Activated CD4-positive, CD25-positive, alpha-beta regulatory T cell treated with anti-CD3 and anti-CD28 coated beads, Interleukin-2, amount 50 U/mL, for 24 hours (primary cell): ENCODE results near the gene WDR13.
"Not testable (repeated sequence)": the region's sequence is repeated elsewhere in the genome, so short reads cannot be mapped to it uniquely, and the experiment has no call there.

Experiments used
- ATAC-seq, 2 donors: fragments of 150-1000 bp; cut with Tn5 transposase; one replicate each; pipeline ENCODE4 v1.10.0; 2021; ENCODE audit warnings: mild to moderate bottlenecking in 1 of 2, moderate library complexity in 1 of 2

The WDR13 gene

DNA sequence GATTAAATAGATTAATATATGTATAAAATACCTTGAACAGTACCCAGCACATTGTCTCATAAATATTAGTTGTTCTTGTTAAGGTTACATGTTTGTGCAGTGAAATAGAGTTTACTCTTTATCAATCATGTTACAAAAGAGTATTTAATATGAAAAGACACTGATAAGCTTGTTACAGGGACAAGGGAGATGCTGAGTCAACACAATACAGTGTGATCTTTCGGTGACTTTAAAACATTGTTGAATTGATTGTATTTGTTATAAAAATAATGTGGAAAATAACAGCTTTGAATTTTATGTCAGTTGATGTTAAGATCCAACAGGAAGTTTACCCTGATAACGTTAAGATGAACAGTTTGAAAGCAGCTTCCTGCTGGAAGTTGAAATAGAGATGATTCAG, 1.4 kb upstream of the WDR13 start:
- no peak for ATAC-seq

DNA sequence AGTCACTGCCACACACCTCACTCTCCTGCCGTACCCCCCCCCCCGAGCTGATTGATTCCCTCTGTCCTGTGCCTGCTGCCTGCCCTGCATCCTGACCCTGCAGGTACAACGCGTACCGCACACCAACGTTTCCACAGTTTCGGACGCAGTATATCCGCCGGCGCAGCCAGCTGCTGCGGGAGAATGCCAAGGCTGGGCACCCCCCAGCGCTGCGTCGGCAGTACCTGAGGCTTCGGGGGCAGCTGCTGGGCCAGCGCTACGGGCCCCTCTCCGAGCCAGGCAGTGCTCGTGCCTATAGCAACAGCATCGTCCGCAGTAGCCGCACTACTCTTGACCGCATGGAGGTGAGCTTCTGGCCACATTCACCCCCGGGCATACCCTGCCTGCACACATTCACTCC, 1.3 kb downstream of the WDR13 start:
- ATAC-seq: no peak

- no peak for ATAC-seq
These were observed 2.0 kb downstream of the WDR13 start for GRCh38 chrX:48599341-48599740.

DNA sequence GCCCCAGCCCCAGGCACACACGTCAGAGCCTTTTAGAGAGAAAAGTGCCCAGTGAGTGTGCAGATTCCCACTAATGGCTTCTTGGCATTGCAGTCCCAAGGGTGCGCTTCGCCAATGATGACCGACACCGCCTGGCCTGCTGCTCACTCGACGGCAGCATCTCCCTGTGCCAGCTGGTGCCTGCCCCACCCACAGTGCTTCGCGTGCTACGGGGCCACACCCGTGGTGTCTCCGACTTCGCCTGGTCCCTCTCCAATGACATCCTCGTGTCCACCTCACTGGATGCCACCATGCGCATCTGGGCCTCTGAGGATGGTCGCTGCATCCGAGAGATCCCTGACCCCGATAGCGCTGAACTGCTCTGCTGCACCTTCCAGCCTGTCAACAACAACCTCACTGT, 2.9 kb downstream of the WDR13 start:
- no peak for ATAC-seq

DNA sequence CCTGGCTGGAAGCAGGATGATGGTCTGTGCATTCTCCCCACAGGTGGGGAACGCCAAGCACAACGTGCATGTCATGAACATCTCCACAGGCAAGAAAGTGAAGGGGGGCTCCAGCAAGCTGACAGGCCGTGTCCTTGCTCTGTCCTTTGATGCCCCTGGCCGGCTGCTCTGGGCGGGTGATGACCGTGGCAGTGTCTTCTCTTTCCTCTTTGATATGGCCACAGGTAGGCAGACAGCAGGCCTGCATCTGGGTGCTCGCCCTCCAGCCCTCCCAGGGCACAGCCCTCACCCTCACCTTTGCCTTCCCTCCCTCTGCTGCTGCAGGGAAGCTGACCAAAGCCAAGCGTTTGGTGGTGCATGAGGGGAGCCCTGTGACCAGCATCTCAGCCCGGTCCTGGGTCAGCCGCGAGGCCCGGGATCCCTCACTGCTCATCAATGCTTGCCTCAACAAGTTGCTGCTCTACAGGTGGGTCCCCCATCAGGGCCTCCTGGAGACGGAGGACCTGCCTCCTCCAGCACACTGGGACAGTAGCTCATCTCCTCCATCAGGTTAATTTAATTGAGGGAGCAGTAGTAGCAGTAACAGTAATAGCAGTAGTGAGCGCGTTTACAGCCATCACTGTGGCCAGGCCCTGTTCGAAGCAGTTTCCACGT, 4.6 kb downstream of the WDR13 start:
- no peak for ATAC-seq

DNA sequence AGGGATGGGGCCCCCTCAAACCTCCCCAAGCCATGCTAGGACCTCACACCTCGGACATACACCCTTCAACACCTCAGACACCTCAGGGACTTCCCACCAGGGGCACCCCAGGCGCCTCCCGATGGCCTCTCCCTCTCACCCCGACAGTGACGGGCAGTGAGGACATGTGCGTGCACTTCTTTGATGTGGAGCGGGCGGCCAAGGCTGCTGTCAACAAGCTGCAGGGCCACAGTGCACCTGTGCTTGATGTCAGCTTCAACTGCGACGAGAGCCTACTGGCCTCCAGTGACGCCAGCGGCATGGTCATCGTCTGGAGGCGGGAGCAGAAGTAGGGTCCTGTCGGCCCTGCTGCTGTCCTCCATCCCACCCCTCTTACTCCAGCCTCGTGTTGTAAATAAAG, 7.4 kb downstream of the WDR13 start:
- ATAC-seq: no peak

GRCh38 chrX:48606091-48606490, 8.8 kb downstream of the WDR13 start:
- ATAC-seq: no peak

DNA sequence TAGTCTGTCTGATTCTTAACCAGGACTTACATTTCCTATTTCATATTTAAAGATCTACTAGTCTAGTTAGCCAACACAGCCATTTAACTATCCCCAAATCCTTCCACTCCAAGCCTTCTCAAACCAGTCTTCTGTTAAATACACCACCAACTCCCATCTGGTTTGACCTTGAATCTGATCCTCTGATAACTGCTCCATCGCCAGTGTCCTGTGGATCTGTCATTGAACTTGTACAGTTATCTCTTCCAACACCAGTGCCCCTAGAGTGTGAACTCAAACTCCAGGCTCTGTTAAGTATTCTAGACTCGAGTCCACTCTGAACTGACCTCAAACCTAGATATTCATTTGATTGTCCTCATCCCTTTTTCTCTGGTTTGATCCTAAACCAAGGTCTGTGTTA, 14.4 kb downstream of the WDR13 start:
- ATAC-seq: no peak

GRCh38 chrX:48613502-48614160, 16.3 kb downstream of the WDR13 start:
- ATAC-seq: no peak

DNA sequence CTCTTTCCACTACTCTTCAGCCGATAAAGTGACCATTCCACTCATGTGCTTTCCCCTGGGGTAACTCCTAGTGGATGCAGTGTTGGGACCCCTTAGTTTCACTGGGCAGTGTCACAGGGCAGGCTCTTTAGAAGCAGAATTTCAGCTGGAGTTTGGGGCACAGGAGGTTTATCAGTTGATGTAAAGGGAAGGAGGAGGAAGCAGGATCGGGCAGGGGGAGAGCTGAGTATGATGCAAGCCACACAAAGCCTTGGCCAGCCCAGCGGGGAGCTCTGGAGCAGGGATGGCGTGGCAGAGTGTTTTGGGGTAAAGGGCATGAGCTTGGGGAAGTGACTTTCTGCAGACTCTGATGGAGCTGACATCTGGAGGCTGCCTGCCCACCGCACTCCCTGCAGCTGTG, 19.3 kb downstream of the WDR13 start:
- no peak for ATAC-seq

DNA sequence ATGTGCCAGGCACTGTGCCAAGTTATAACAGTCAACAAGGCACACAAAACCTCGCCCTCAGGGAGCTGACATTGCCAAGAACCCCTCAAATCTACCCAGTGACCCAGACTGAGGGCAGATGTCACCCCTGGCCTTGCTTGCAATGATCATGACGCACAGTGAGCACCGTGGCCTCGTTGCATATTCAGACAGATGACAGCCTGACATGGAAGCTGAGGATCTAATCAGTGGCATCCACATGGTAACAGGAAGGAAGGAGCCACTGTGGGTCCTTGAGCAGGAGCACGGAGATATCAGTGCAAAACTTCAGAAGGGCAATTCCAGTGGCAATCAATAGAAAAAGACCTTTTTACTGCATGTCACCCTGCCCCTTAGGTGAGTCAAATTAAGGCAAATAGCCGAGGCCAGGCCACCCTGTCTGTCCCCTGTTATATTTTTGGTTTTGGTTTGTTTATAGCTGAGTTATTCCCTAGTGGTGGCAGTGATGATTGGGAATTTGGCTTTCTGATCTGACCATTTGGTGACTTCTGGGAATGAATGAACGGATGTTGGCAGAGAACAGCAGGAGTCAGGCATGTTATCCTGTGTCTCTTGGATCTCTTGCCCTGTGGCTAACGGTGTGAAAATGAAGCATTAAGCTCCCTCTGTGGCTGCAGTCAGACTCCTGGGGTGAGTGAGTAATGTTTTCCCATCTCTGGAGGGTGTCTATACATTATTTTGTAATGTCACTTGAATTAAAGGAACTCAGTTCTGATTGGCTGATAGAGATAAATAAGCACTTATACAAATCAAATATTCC, 20.4 kb downstream of the WDR13 start:
- ATAC-seq: no peak

DNA sequence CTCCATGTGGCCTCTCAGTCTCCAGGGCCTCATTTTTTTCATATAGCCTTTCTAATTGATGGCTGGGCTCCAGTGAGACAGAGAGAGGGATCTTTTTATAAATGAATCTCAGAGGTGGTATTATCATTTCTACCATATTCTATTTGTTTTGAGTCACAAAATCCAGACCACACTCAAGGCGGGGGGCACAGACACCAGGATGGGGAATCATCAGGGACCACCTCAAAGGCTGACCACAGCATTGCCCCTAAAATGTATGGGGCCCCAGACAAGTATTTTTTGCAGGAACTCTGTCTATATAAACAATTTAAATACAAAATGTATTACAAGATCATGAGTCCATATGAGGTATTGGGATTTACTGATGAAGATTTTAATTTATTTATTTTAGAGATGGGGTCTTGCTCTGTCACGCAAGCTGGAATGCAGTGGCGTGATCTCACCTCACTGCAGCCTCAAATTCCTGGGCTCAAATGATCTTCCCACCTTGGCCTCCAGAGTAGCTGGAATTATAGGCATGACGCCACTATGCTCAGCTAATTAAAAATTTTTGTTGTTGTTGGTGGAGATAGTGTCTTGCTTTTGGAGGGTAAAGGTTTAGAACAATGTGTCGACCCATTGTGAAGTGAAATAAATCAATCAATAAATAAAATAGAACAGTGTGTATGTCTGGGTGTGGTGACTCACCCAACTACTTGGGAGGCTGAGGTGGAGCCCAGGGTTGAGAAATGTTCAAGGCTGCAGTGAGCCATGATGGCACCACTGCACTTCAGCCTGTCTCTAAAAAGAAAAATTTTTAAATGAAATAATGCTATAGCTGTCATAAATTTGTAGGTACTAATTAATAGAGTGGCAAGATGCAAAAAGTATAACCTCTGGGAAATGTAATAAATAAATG, 29.4 kb downstream of the WDR13 start:
- no peak for ATAC-seq

DNA sequence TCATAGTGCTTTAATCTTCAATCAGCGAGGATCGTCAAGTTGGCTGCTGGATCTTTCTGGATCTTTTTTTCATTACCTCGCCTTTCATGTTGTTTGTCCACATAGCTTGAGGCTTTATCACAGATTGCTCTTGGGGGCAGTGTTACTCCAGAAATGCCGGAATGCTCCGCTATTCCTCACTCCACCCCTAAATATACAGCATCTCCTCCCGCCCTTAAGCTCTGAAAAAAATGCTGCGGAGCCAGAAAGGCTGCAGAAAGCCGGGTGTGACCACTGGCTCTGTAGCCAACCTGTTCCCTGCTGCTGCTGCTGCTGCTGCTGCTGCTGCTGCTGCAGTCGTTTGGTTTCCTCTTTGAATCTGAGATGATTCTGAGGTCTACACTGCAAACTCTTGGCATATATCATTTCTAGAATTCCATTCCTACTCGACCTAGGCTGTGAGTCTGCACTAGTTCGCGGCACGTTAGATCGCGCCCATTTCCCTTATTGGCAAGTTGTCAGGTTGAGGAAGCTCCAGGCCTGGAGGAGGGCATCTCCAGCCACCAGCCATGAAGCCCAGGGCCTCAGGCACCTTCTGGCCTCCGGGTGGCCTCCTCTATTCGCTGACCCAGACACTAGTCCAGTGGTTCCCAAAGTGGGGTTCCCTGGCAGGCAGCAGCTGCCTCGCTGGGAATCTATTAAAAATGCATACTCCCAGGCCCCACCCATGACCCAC, 34.2 kb downstream of the WDR13 start:
- ATAC-seq: peak in 1 of 2 donors; percentile 68

DNA sequence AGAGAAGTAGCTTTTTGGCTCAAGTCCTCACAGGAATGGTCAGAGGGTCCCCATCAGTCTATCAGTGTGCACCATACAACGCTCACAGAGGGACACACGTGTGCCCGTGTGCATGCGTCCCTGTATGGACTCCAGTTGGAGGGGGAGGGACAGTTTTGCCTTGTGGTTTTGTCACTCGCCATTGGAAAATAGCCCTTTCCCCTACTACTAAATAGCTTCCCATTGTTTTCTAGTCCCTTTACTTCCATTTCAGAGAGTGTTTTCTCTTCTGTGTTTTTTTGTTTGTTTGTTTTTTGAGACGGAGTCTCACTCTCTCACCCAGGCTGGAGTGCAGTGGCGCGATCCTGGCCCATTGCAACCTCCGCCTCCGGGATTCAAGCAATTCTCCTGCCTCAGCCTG, 34.9 kb downstream of the WDR13 start:
- no peak for ATAC-seq

DNA sequence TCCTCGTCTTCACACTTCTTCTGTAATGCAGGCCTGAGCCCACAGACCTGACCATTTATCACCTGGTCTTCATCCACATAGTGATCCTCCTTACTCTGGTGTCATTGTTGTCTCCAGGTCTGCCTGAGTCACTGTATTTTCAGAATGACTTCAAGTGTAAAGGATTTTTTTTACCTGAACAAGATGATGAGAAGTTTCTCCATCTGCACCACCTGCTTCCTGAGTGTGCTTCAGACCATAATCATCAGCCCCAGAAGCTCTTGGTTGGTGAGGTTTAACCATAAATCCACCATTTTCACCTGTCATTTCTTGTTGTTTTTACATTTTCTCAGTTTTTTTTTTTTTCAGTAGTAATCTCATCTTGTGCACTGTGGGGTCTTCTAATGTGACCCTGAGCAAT, 39.0 kb downstream of the WDR13 start:
- no peak for ATAC-seq

DNA sequence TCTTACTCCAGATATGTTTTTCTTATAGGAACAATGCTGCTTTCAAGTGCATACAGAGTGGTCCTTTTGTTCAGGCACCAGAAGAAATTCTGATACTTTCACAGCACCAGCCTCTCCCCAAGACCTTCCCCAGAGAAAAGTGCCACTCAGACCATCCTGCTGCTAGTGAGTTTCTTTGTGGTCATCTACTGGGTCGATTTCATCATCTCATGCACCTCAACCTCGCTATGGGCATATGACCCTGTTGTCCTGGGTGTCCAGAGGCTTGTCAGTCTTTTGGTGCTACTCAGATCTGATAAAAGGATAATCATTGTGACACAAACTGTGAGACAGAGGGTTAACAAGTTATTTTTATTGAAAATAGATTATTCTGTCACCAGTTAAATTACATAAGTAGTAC, 39.5 kb downstream of the WDR13 start:
- no peak for ATAC-seq

GRCh38 chrX:48645669-48646068, 48.4 kb downstream of the WDR13 start:
- ATAC-seq: no peak

DNA sequence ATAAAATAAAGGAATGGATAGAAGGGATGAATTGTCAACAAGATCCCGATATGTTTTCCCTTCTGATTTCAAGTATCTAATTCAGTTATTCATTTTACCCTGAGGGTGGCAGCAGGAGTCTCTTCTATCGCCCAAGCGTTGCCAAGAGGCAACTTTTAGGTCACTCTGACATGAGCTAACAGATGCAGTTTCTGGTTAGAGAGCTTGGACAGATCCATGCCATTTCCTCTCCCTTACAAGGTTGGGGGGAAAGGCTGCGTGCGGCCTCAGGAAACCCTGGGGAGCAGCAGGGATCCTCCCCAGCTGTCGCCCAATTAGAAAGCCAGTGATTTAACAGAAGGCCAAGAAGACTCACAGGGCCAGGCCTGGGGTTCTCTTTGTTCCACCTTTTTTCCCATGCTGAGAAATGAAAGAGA, 51.1 kb downstream of the WDR13 start:
- ATAC-seq: peak in 1 of 2 donors; percentile 59

GRCh38 chrX:48649102-48649501, 51.8 kb downstream of the WDR13 start:
- ATAC-seq: no peak

GRCh38 chrX:48652055-48652579, 54.8 kb downstream of the WDR13 start:
- ATAC-seq: not testable (repeated sequence)

DNA sequence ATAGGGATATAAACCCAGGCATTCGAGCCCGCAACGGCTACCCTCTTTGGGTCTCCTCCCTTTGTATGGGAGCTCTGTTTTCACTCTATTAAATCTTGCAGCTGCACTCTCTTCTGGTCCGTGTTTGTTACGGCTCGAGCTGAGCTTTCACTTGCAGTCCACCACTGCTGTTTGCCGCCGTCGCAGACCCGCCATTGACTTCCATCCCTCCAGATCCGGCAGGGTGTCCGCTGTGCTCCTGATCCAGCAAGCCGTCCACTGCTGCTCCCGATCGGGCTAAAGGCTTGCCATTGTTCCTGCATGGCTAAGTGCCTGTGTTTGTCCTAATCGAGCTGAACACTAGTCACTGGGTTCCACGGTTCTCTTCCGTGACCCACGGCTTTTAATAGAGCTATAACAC, 57.5 kb downstream of the WDR13 start:
- ATAC-seq: not testable (repeated sequence)
